H1 (cell line): ENCODE data around the gene LPP. TPM values are rescaled to one million over a fixed set of nuclear protein-coding genes. Genes with fewer than 3 reads are reported as not detected.

Source experiments
- BCL11A ChIP-seq, 2 experiments: IDR thresholded peaks; one replicate each; pipeline ENCODE4 v1.6.1; 2011; ENCODE audit warnings: low read depth in 2 of 2, low read length in 2 of 2, mild to moderate bottlenecking in 2 of 2
- BRCA1 ChIP-seq: IDR thresholded peaks from 2 replicates; pipeline ENCODE4 v1.6.1; 2012; ENCODE audit warnings: low read depth, low read length, improper control_type of control experiment
- CBX8 ChIP-seq: fragments of 300-800, 300-1000 bp; sonication (generic); IDR thresholded peaks from 2 replicates; pipeline ENCODE4 v1.7.1; 2016; ENCODE audit warnings: low read depth, low read length, borderline replicate concordance
- CHD7 ChIP-seq: fragments of 300-600 bp; sonication (generic); IDR thresholded peaks from 2 replicates; pipeline ENCODE4 v1.7.1; 2012; ENCODE audit warnings: low read length, moderate library complexity, mild to moderate bottlenecking, inconsistent platforms; ENCODE audit not compliant: insufficient replicate concordance
- EP300 ChIP-seq, 2 experiments: IDR thresholded peaks; 1 replicate in 1 of 2; 2 replicates in 1 of 2; pipeline ENCODE4 v1.6.1; 2011 to 2012; ENCODE audit warnings: low read depth in 2 of 2, low read length in 2 of 2, mild to moderate bottlenecking in 2 of 2, borderline replicate concordance in 1 of 2, inconsistent platforms in 1 of 2, moderate library complexity in 1 of 2
- EZH2 ChIP-seq: fragments of 200-600 bp; sonication (generic); IDR thresholded peaks from 2 replicates; pipeline ENCODE4 v1.7.1; 2012; ENCODE audit warnings: low read depth, mild to moderate bottlenecking, moderate library complexity, low read length, inconsistent platforms; ENCODE audit not compliant: severe bottlenecking
- FOSL1 ChIP-seq: IDR thresholded peaks from 2 replicates; pipeline ENCODE4 v1.6.1; 2011; ENCODE audit warnings: mild to moderate bottlenecking, low read depth, low read length, moderate library complexity; ENCODE audit not compliant: insufficient read depth
- JUN ChIP-seq: IDR thresholded peaks from 2 replicates; pipeline ENCODE4 v1.6.1; 2011; ENCODE audit warnings: low read depth, mild to moderate bottlenecking, improper control_type of control experiment, low read length
- PHF8 ChIP-seq: fragments of 200-600 bp; sonication (generic); conservative IDR thresholded peaks from 2 replicates; pipeline ENCODE4 v1.7.1; 2012; ENCODE audit warnings: low read depth, mild to moderate bottlenecking, inconsistent platforms, low read length, moderate library complexity
- RNF2 ChIP-seq: fragments of 200-900, 300-1000 bp; sonication (generic); IDR thresholded peaks from 2 replicates; pipeline ENCODE4 v1.7.1; 2016; ENCODE audit warnings: borderline replicate concordance, low read depth, mild to moderate bottlenecking, antibody characterized with exemption, low read length; ENCODE audit not compliant: poor library complexity, severe bottlenecking; ENCODE audit errors: missing control alignments
- SP4 ChIP-seq: IDR thresholded peaks from 2 replicates; pipeline ENCODE4 v1.6.1; 2012; ENCODE audit warnings: low read length, inconsistent platforms
- polyA plus RNA-seq, 7 experiments: library from polyadenylated mRNA; depleted of rRNA in 3 of 7; stranded (reverse) in 5 of 7; unstranded in 2 of 7; fragments of >200 nt in 5 of 7; fragments of 200-250 nt in 2 of 7; gene quantifications; 1 replicate in 5 of 7; 2 replicates in 1 of 7; 4 replicates in 1 of 7; pipeline versions ENCODE4 v1.2.1 to v1.2.3, GENCODE V29; 2011 to 2013; ENCODE audit warnings: missing spikeins in 2 of 7, mixed read lengths in 2 of 7
- total RNA-seq: library from RNA; stranded (reverse); fragmentation: NEBNext Ultra II Directional; extraction: Animal tissue kit (Norgen Biotek cat#: 25700); gene quantifications from 2 replicates; pipeline ENCODE4 v1.2.1, GENCODE V29; 2021

Gene LPP
- total and polyA plus RNA-seq, 2 of the 8 experiments (the other 6 are each of a cell fraction or from before 2014, with no cell fraction given) = 10.0 to 53.3 TPM

- no peak for TF ChIP-seq CHD7
- TF ChIP-seq BCL11A (IDR thresholded peaks at IDR 0.05; ENCODE audit: low read depth in 2 of 2, low read length in 2 of 2) = no peak
- no peak for TF ChIP-seq EZH2
- TF ChIP-seq FOSL1 = no peak
- TF ChIP-seq JUN = no peak
- no peak for TF ChIP-seq CBX8
- TF ChIP-seq PHF8 = no peak
- no peak for TF ChIP-seq RNF2
- TF ChIP-seq EP300 (IDR thresholded peaks at IDR 0.05; ENCODE audit: borderline replicate concordance in 1 of 2, low read depth in 2 of 2, low read length in 2 of 2) = no peak
- TF ChIP-seq BRCA1 = no peak
- TF ChIP-seq SP4 = no peak
Measured at GRCh38 chr3:188508454-188508853, 354.5 kb downstream of the LPP start (continued).
